Raji (cell line): ENCODE results near the gene GCA.

Source experiments
- POLR2A ChIP-seq: IDR thresholded peaks from 2 replicates; pipeline ENCODE4 v1.6.1; 2011; ENCODE audit warnings: low read depth, low read length, control low read depth; ENCODE audit not compliant: insufficient read depth

The GCA gene

DNA sequence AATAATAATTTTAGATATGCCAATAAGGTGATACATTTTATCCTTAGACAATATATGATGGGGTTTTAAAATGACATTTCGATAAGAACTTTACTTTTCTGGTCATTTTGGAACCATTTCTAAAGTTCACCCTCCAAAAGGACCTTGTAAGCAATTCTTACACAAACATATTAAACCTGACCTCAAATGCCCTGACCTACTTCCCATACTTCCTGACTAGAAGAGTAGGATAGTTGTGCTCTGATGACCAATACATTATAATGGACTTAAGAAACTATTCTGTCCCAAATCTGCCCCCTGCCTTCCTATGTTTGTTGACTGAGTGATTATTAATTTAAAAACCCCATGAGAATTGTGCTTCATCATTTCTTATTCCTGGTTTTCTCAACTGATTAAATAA, 24.6 kb downstream of the GCA start:
- TF ChIP-seq POLR2A: no peak

DNA sequence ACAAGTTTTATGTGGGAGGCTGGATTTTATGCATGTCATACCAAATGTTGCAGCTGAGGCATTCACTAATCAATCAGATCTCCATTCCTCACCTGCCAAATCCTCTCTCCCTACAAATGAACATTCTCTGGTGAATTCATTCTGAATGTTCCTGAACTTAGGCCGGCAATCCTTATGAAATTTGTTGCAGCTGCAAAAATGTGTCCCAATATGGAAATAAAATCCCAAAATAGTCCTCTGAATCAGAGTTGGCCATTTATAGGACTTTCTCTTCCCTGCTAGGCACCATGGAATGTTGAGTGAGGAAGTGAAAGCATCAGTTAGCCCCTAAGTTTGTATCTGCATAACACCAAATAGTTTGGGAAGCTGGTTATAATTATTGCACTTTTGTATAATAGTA, 25.6 kb downstream of the GCA start:
- no peak for TF ChIP-seq POLR2A

DNA sequence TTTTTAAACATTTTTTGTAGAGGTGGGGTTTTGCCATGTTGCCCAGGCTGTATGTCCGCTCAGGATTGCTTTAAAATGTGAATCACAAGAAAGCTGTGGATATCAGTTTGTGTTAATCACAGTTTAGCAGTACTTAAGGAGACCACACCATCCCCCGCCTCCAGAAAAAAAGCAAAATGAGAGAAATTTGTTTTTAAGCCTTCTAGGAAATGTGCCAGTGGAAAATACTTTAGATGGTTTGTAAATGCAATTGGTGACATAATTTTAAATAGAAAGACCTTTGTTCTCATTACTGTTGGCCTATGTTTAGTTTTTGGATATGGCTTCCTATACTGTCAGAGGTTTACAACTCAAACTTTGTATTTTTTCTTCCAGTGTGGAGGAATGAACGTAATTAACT, 27.0 kb downstream of the GCA start:
- TF ChIP-seq POLR2A: no peak

DNA sequence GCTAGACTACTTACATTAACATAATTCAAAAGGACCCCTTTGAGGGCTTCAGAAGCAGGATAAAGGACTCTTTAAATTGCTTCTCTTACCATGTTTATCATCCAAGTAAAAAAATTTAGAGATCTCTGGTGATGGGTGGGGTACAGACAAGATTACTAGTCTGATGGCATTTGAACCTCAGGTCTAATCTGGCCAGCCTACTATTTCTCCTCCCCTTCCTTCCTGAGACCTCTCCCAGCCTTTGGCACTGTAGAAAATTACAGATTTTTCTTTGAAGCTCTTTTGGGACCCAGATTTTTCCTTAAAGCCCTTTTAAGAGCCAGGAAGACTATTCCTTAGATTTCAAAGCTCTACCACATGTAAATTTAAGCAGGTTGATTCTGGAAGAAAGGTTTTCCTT, 28.9 kb downstream of the GCA start:
- TF ChIP-seq POLR2A: no peak

DNA sequence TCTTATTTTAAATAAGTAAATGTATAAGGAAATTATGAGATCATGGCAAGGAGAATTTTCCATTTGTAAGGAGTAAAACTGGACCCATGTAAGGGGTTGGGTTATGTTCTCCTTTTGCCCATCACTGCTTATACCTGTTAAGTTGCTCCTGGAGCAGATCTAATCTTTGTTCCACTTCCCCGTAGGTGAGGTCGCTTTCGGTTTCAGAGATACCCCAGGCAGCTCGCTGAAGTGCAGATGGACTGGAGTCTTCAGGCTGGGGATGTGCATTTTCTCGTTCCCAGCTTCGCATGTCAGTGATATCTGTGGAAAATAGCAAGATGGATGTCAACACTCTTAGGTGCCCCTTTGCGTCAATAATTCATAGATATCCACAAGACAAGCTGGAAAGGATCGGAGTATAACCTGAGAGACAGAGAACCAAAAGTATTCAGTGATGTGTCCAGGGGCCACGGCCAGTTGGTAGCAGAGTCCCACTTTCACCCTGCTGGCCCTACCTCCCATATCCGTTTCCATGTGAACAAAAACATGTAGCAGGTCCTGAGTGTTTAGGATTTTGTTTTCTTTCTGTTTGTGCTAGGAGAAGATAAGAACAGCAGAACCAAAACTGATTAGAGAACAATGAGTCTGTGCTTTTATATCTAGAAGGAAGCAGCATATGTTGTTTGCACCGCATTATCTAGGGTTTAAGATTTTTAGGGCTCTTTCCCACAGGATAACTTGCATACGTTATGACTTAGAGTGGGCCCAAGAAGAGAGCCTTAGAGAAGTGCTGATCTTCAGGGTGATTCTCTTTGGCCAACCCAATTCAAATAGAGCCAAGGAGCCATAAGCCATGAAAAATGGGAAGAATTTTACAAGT, 36.0 kb downstream of the GCA start:
- no peak for TF ChIP-seq POLR2A

DNA sequence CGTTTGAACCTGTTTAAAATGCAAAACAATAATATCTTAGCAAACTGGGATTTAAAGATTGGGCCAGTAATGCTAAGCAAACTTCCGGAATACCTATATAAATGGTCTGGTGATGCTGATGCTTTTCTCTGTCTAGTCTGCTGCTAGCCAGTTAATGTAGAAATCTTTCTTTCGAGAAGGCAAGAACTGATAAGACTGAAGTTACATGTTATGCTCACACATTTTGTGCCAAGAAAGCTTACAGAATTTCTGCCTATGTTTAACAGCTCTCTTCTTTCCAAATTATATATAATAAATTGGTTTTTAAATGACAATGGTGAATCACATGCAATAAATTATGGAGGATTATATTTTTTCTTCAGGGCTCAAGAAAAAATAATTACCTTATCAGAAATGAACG, 37.9 kb downstream of the GCA start:
- TF ChIP-seq POLR2A: no peak

DNA sequence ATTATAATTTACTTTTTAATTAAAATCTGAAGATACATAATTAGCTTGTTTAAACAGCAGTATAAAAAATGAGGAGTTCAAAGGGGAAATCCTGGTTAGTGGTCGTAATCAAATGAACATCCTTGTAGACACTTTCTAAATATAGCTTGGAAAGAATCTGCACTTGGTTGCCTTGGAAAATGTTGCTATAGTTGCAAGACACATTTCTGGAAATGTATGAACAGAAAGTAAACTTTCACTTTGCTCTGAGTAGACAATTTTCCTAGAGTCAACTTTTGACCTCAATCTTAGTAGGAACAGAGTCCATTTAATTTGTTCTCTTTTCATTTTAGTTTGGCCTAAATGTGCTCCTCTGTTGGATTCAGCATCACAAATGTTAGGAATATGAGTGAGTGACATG, 38.3 kb downstream of the GCA start:
- no peak for TF ChIP-seq POLR2A

DNA sequence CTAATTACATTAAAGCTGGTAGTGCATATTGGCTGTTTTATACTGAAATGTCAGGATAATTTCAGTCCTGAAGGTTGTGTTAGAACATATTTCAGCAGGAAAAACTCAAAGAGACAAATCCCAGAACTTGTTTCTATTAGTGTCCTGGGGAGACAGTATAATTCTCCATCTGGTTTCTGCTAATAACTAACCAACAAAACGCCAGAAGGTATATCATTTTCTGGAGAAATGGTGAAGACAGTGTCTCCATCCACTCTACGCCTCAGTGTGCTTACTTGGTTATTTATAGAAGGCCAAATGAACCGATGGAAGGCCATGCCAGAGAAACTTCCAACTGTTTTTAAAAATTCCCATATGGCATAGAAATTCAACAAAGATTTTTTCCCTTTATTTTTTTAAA, 41.6 kb downstream of the GCA start:
- no peak for TF ChIP-seq POLR2A

DNA sequence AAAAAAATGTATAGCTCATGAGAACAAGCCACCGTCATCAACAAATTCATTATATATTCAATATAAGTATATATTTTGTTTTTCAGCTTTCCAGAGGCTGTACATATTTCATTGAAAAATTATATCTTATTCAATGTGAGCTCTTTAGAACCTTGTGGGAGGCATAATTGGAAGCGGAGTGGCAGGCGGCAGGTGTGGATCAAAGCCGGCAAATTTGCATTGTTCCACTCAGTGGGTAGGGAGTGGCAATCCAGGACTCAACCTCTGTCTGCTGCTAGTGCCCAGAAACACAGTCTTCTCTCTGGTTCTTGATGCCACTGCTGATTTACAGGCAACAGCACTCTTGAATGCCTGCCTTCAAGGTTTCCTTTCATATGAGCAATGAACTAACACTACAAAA, 46.9 kb downstream of the GCA start:
- no peak for TF ChIP-seq POLR2A

DNA sequence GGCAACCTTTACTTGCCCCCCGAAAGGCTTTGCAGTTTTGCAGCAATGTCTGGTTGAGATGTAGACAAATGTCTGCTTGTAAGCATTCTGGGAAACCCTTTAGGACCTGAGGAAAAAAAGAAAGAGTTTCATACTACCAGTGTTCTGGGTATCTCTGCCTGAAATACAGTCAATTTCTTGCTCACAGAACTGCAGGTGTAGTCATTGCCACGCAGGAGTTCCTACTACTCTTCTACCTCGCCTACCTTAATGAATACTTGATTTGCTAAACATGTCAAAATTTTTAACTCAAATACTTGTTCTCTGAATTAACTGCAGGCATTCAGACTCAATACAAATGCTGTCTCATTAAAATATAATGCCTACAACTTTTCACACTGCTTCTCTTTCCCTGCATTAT, 56.4 kb downstream of the GCA start:
- TF ChIP-seq POLR2A: no peak

DNA sequence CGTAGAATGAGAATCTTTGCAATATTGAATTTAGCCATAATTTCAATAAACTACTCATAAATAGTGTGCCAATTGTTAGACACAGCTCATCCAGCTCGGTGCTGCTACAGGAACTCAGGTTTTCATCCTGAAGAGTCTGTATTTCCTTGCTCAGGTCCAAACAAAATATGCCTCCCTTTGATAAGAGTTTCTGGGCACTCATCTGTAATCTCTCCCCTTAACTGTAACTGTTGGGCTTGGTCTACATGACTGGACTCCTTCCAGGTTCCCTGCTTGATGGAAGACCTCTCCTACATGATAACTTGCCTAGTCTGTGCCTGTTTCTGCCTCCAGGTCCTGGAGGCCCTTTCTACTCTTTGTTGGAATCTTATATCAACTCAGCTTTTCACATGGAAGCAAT, 57.9 kb downstream of the GCA start:
- no peak for TF ChIP-seq POLR2A

DNA sequence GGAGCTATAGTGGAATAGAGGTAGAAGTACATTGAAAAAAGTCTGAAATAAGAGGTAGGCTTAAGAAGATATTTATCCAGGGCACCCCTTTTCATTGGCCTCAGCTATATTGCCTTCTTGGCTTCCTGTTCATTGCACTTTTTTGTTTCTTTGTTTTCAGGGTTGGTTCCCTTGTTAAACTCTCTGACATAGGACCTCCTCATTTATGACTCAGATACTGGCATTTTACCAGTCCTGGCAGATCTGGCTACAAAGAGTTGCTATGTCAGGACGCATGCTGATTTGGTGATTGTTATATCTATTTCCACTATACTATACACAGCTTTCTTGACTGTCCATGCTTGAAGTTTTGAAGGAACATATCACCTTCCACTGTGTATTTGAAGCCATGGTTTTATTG, 60.0 kb downstream of the GCA start:
- TF ChIP-seq POLR2A: no peak
